CD14-positive monocyte (primary cell): ENCODE data around the gene AQR. TPM values are rescaled to one million over a fixed set of nuclear protein-coding genes. Genes with fewer than 3 reads are reported as not detected.

Source experiments
- DNase-seq, 3 donors: peaks; one replicate each; pipeline ENCODE4 v3.0.0-alpha.2; 2011 to 2022
- H2AFZ ChIP-seq: 2 replicates; pipeline ENCODE4 v1.6.0; 2012; ENCODE audit warnings: mild to moderate bottlenecking, low read depth, low read length, inconsistent platforms; ENCODE audit not compliant: insufficient read depth, poor library complexity, severe bottlenecking
- H3K27ac ChIP-seq, 2 donors: 1 replicate in 1 of 2; 2 replicates in 1 of 2; pipeline ENCODE4 v1.5.1; 2012 to 2013; ENCODE audit warnings: low read length in 2 of 2, control low read depth in 1 of 2, inconsistent platforms in 1 of 2, low read depth in 1 of 2, mild to moderate bottlenecking in 1 of 2
- H3K27me3 ChIP-seq, 2 donors: one replicate each; pipeline versions ENCODE4 v1.6.0 to v1.6.1; 2011 to 2013; ENCODE audit warnings: low read length in 2 of 2; ENCODE audit not compliant: control insufficient read depth in 2 of 2, insufficient read depth in 2 of 2
- H3K36me3 ChIP-seq, 2 donors: replicated peaks in 1 of 2; 1 replicate in 1 of 2; 2 replicates in 1 of 2; pipeline versions ENCODE4 v1.5.1 to v1.6.1; 2012 to 2013; ENCODE audit warnings: low read length in 2 of 2, control low read depth in 1 of 2, inconsistent platforms in 1 of 2, mild to moderate bottlenecking in 1 of 2; ENCODE audit not compliant: insufficient read depth in 2 of 2, control insufficient read depth in 1 of 2
- H3K4me1 ChIP-seq, 2 donors: 1 replicate in 1 of 2; 2 replicates in 1 of 2; pipeline versions ENCODE4 v1.5.1 to v1.6.1; 2012 to 2013; ENCODE audit warnings: low read length in 2 of 2, control low read depth in 1 of 2, inconsistent platforms in 1 of 2, mild to moderate bottlenecking in 1 of 2, moderate library complexity in 1 of 2; ENCODE audit not compliant: insufficient read depth in 2 of 2, control insufficient read depth in 1 of 2
- H3K4me2 ChIP-seq: replicated peaks from 2 replicates; pipeline ENCODE3; 2012; ENCODE audit warnings: low read length, moderate library complexity, mild to moderate bottlenecking; ENCODE audit not compliant: poor library complexity, severe bottlenecking; ENCODE audit errors: extremely low read depth
- H3K4me3 ChIP-seq, 3 experiments: fragments of 200-600 bp in 1 of 3; sonication (generic) in 1 of 3; replicated peaks in 1 of 3; 1 replicate in 2 of 3; 2 replicates in 1 of 3; pipeline ENCODE4 v1.5.1; 2011 to 2013; ENCODE audit warnings: low read length in 3 of 3, mild to moderate bottlenecking in 3 of 3, control low read depth in 2 of 3, low read depth in 2 of 3, inconsistent platforms in 1 of 3, moderate library complexity in 1 of 3
- H3K79me2 ChIP-seq: 2 replicates; pipeline ENCODE4 v1.6.0; 2012; ENCODE audit warnings: mild to moderate bottlenecking, control low read depth, inconsistent platforms, low read length, moderate library complexity; ENCODE audit not compliant: insufficient read depth
- H3K9ac ChIP-seq: 2 replicates; pipeline ENCODE4 v1.6.0; 2017; ENCODE audit warnings: low read length, mild to moderate bottlenecking; ENCODE audit not compliant: insufficient read depth, poor library complexity, severe bottlenecking
- H3K9me3 ChIP-seq, 2 donors: replicated peaks in 1 of 2; 1 replicate in 1 of 2; 2 replicates in 1 of 2; pipeline versions ENCODE4 v1.5.1 to v1.6.1; 2012 to 2013; ENCODE audit warnings: low read length in 2 of 2, control low read depth in 1 of 2; ENCODE audit not compliant: control insufficient read depth in 1 of 2, insufficient read depth in 1 of 2
- H4K20me1 ChIP-seq: 2 replicates; pipeline ENCODE4 v1.6.0; 2012; ENCODE audit warnings: mild to moderate bottlenecking, low read length, control low read depth, moderate library complexity; ENCODE audit not compliant: insufficient read depth
- H3K27ac Mint-ChIP-seq, 7 donors: one replicate each; pipeline ENCODE4 v1.8.0; 2020; ENCODE audit warnings: mild to moderate bottlenecking in 7 of 7, mixed read lengths in 7 of 7, moderate library complexity in 6 of 7, inconsistent platforms in 2 of 7
- H3K27me3 Mint-ChIP-seq, 3 donors: one replicate each; pipeline ENCODE4 v1.8.0; 2021 to 2022; ENCODE audit warnings: low read depth in 3 of 3, mild to moderate bottlenecking in 3 of 3, mixed read lengths in 3 of 3, moderate library complexity in 3 of 3, inconsistent platforms in 1 of 3
- H3K36me3 Mint-ChIP-seq, 2 donors: one replicate each; pipeline ENCODE4 v1.8.0; 2020; ENCODE audit warnings: mixed read lengths in 2 of 2, inconsistent platforms in 1 of 2, mild to moderate bottlenecking in 1 of 2
- H3K4me1 Mint-ChIP-seq: one replicate; pipeline ENCODE4 v1.8.0; 2020; ENCODE audit warnings: mild to moderate bottlenecking, mixed read lengths
- H3K4me3 Mint-ChIP-seq, 2 donors: one replicate each; pipeline ENCODE4 v1.8.0; 2020; ENCODE audit warnings: mild to moderate bottlenecking in 2 of 2, mixed read lengths in 2 of 2, moderate library complexity in 1 of 2
- H3K9me3 Mint-ChIP-seq, 7 donors: one replicate each; pipeline ENCODE4 v1.8.0; 2020 to 2022; ENCODE audit warnings: mixed read lengths in 7 of 7, mild to moderate bottlenecking in 6 of 7, moderate library complexity in 6 of 7, inconsistent platforms in 2 of 7
- WGBS: methylation state at CpG from one replicate; pipeline ENCODE4 v1.1.5; 2013; ENCODE audit warnings: missing lambda C conversion rate; ENCODE audit not compliant: insufficient coverage; 5-methylcytosine and 5-hydroxymethylcytosine counted together
- intact Hi-C, 2 donors: fragments of 100-400 bp; cut with micrococcal nuclease; formaldehyde crosslinking; loops; one replicate each; pipeline versions ENCODE4 v1.15.0 to v1.15.1; 2023
- polyA plus RNA-seq, 3 donors: library from polyadenylated mRNA; depleted of rRNA in 1 of 3; unstranded in 2 of 3; stranded (reverse) in 1 of 3; fragments of 300-500 nt in 2 of 3; fragments of >200 nt in 1 of 3; fragmentation: Illumina TruSeq in 2 of 3; gene quantifications; 1 replicate in 2 of 3; 2 replicates in 1 of 3; pipeline ENCODE4 v1.2.3, GENCODE V29; 2012 to 2021
- TF ChIP-seq, protein P1 (sequence below): fragments of 200-600 bp; IDR thresholded peaks from one replicate; pipeline ENCODE4 v1.8.0; 2022; ENCODE audit warnings: antibody characterized with exemption, mild to moderate bottlenecking

The AQR gene
- polyA plus RNA-seq, 3 donors: 8.4 to 26.4 (median 16.8) TPM

DNA sequence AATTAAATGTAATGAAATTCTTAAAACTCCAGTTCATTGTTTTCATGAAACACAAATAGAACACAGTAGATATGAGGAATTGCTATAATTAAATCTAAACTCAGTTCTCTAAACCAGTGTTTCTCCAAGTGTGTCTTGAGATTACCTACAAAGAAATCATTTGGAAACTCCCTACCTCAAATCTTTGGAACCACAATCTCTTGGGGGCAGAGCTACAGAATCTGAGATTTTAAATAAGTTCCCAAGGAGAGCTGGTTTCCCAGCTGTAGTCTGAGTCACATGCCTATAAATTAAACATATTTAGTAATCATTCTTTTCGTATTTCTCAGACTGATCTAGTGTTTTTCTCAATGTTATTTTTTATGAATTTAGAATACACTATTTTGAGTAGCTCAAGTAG, 157.2 kb downstream of the AQR start:
- no peak overlapping the region for H3K4me2 ChIP-seq
- H3K27ac ChIP-seq: no peak overlapping the region
- peaks cover 6 to 12% (median 7%) of the 10 kb centered on the region in 3 donors for H3K27me3 Mint-ChIP-seq
- no peaks in the 10 kb centered on the region for H3K36me3 Mint-ChIP-seq
- H3K9me3 ChIP-seq: peaks cover 0 to 4% of the 10 kb centered on the region in 2 donors
- no peaks in the 10 kb centered on the region for H3K27me3 ChIP-seq
- H3K36me3 ChIP-seq: no peaks in the 10 kb centered on the region
- H3K79me2 ChIP-seq: no peaks in the 10 kb centered on the region
- H3K4me1 ChIP-seq: no peaks in the 10 kb centered on the region
- intact Hi-C loops: no loop called here
- no CpG with 5 or more reads among the region's 1 CpG for WGBS
- no peak overlapping the region for H3K4me3 Mint-ChIP-seq
- H3K27ac Mint-ChIP-seq: no peak overlapping the region
- no peaks in the 10 kb centered on the region for H3K4me1 Mint-ChIP-seq
- no peak overlapping the region for H3K9ac ChIP-seq
- H2AFZ ChIP-seq: no peak overlapping the region
- TF ChIP-seq, protein P1, sequence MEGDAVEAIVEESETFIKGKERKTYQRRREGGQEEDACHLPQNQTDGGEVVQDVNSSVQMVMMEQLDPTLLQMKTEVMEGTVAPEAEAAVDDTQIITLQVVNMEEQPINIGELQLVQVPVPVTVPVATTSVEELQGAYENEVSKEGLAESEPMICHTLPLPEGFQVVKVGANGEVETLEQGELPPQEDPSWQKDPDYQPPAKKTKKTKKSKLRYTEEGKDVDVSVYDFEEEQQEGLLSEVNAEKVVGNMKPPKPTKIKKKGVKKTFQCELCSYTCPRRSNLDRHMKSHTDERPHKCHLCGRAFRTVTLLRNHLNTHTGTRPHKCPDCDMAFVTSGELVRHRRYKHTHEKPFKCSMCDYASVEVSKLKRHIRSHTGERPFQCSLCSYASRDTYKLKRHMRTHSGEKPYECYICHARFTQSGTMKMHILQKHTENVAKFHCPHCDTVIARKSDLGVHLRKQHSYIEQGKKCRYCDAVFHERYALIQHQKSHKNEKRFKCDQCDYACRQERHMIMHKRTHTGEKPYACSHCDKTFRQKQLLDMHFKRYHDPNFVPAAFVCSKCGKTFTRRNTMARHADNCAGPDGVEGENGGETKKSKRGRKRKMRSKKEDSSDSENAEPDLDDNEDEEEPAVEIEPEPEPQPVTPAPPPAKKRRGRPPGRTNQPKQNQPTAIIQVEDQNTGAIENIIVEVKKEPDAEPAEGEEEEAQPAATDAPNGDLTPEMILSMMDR: no peak
- no peaks in the 10 kb centered on the region for H4K20me1 ChIP-seq
- DNase-seq: no peak
- peaks cover 0 to 9% (median 5%) of the 10 kb centered on the region in 7 donors for H3K9me3 Mint-ChIP-seq
- no peak overlapping the region for H3K4me3 ChIP-seq

DNA sequence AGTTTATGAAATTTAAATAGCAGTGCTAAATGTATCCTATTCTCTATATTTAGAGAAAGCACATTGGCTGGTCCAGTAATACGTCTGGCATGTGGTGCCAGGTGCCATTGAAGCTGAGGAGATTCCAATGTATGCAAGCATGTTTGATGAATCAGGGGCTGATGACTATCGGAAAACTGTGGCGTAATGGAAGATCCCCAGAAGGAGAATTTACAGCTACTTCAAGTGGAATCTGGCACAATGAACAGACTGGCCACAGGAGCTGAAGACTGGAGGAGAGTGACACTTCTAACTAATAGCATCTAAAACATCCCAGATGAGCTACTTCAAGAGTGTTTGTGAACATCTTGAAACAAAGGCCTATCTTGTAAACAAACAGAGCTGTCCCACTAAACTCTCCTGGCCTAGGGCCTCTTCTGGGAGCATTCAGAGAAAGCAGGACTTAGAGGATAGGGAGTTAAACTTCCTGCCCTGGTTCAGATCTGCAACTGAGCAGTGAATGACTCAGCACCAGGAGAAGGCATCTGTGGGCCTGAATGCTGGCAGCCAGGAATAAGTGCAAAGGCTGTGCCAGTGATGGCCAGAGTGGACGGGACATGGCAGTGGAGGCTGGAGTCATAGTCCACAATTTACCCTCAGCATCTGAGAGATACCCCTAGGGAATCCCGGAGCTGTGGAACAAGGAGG, 159.0 kb downstream of the AQR start:
- no peak for DNase-seq
- H3K36me3 ChIP-seq: no peaks in the 10 kb centered on the region
- WGBS: 100% methylated on average over 2 of the region's 5 CpGs
- Mint-ChIP-seq H3K9me3 (peaks cover 0 to 16% (median 14%) of the 10 kb centered on the region in 7 donors), H3K4me1 (no peaks in the 10 kb centered on the region), H3K36me3 (no peaks in the 10 kb centered on the region), H3K4me3 (no peak overlapping the region), H3K27ac (no peak overlapping the region), H3K27me3 (peaks cover under 1 to 9% (median 6%) of the 10 kb centered on the region in 3 donors)
- no peak overlapping the region for H3K9ac ChIP-seq
- no peaks in the 10 kb centered on the region for H3K79me2 ChIP-seq
- H3K4me2 ChIP-seq: no peak overlapping the region
- no peaks in the 10 kb centered on the region for H3K27me3 ChIP-seq
- TF ChIP-seq, protein P1: no peak
- no peak overlapping the region for H3K27ac ChIP-seq
- intact Hi-C loops: no loop called here
- H3K4me3 ChIP-seq: no peak overlapping the region
- no peaks in the 10 kb centered on the region for H4K20me1 ChIP-seq
- H3K4me1 ChIP-seq: no peaks in the 10 kb centered on the region
- peaks cover 0 to 12% of the 10 kb centered on the region in 2 donors for H3K9me3 ChIP-seq
- H2AFZ ChIP-seq: no peak overlapping the region
